NCI-H2171 (cell line): ENCODE results near the gene PIK3R5.
A peak's percentile ranks its signal among the peaks of the same experiment; 100 is the strongest.
"Not testable (repeated sequence)": the region's sequence is repeated elsewhere in the genome, so short reads cannot be mapped to it uniquely, and the experiment has no call there.

ENCODE experiments used
- DNase-seq: peaks from one replicate; lab custom pipeline; 2025; lab: John Stamatoyannopoulos, UW

The PIK3R5 gene

GRCh38 chr17:8896641-8897635, 68.6 kb downstream of the PIK3R5 start:
- DNase-seq, result no peak

DNA sequence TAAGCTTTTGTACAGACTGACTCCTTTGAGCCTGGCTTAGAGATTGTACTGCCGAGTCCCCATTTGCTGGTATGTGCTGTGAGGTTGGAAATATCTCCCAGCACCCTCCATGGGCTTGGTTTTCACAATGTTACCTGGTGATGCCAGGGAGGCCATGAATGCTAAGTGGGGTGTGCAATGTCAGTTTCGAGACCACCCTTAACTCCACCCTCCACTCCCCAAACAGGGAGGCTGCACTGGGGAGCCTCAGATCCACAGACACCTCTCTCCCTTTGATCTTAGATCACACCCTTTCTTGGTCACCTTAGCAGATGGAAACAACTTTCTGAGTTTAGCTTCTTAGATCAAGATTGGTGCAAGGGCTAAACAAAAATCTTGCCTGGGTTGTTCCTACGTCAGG, 69.4 kb downstream of the PIK3R5 start:
- DNase-seq, result no peak

DNA sequence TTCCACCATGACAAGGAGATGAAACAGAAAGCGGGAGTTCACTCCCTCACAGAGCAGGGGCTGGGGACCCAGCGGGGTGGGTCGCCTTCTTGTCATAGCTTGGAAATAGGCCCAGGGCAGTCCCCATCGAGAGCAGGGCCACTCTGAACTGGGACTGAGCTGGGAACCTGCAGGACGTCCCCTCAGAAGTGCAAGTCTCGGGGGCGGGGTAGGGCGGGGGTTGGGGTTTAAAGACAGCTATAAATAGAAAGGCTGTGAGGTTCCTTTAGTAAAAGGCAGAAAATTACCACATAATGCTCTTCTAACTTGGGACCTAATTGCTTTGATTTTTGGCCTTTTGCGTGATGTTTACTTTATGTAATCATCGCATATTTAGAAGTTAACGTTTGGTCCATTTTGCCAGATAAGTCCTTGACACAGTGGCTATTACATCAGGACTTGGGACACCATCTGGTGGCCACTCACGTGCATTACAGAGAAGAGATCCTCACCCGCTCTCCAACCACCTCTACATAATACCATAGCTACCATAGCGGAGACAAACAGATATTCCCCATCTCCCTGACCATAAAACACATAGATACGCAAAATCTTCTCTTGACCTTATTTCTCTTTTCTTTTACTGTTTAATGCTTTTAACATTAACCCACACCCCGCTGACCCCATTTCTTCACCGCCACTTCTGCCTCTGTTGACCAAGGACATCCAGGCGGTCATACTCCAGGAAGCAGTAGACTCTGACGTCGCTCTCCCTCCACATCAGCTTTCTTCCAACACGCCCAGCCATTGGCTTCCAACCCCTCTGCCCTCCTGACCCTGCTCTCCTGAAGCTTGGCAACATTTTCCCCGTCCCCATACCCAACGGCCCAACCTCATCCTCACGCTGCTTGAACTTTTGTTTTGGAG, 70.6 kb downstream of the PIK3R5 start:
- DNase-seq, result peak; percentile 6

- no peak for DNase-seq
These were observed 71.3 kb downstream of the PIK3R5 start for GRCh38 chr17:8894202-8894671.

GRCh38 chr17:8893621-8894201, 71.8 kb downstream of the PIK3R5 start:
- DNase-seq, result no peak

- no peak for DNase-seq
These were observed 72.4 kb downstream of the PIK3R5 start for GRCh38 chr17:8893059-8893458.

DNA sequence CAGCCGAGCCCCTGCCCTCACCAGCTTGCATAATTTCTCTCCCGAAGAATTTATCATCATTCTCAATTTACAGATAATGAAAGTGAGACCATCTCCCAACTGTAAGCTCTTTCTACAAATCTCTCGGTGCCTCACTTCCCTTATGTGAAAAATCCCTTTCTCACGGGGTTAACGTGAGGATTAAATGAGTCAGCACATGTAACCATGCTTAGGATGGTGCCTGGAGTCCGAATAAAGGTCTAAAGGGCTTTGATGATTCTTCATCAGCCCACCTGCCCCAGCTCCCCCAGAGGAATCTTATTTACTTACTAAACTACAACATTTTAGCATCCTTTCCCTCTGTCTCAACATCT, 73.2 kb downstream of the PIK3R5 start:
- no peak for DNase-seq

DNA sequence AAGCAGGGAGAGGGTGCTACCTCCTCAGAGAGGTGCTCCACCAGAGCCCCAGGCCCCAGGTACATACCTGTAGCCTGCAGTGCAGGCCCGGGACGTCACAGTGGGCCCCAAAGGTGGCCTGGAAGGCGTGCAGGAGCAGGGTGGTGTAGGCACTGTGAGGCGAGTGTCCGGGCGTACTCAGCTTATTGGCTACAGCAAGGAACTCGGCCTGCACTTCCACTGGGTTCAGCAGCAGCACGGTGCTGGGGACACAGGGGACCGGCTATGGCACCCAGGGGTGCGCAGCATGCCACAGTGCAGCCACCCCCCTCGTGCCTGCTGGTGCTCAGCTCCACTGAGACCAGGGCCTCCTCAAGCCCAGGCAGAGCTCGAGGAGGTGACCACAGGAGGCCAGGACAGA, 74.8 kb downstream of the PIK3R5 start:
- DNase-seq, result no peak

GRCh38 chr17:8889458-8890210, 75.9 kb downstream of the PIK3R5 start:
- no peak for DNase-seq

DNA sequence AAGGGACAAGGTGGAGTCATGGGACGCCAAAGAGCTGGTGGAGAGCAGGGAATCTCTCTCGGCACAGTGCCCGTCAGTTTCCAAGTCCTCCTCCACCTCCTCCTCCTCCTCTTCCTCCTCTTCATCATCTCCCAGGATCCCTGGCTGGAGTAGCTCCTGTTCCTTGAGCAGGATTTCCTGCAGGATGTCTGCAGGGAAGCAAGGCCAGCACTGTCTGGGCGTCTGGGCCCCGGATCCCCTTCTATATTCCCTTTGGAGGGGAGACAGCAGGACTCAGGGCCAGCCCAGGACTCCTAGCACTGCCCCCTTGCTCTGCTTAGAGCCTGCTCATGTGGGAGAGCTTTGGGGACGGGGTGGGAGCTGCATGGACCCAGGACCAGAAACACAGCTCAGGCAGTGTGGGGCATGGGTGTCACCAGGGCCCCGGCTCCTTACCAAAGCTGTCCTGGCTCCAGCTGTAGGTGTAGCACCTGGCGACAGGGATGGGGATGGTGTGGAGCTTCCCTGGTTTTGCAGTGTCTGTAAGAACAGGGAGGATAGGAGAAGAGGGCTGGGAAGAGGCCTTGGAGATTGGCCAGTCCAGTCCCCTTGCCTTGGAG, 76.7 kb downstream of the PIK3R5 start:
- no peak for DNase-seq

- no peak for DNase-seq
These were observed 77.4 kb downstream of the PIK3R5 start for GRCh38 chr17:8887834-8888703.

DNA sequence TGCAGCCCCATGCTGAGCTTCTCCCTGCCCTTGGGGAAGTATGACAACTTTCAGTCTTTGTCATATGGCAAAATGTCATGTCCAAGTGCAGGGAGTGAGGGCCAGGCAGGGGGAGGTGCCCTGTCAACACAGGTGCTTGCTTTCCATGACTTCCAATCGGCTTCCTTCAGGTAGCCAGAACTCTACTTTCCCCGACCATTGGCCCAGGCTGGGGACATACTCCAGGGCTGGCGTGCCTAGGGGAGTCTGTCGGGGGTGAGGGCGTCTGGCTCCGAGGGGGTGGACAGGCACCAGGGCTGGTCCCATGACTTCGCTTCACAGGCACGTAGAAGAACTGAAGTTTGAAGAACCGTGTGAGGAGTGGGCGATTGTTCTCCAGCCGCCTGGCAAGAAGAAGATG, 78.2 kb downstream of the PIK3R5 start:
- no peak for DNase-seq

DNA sequence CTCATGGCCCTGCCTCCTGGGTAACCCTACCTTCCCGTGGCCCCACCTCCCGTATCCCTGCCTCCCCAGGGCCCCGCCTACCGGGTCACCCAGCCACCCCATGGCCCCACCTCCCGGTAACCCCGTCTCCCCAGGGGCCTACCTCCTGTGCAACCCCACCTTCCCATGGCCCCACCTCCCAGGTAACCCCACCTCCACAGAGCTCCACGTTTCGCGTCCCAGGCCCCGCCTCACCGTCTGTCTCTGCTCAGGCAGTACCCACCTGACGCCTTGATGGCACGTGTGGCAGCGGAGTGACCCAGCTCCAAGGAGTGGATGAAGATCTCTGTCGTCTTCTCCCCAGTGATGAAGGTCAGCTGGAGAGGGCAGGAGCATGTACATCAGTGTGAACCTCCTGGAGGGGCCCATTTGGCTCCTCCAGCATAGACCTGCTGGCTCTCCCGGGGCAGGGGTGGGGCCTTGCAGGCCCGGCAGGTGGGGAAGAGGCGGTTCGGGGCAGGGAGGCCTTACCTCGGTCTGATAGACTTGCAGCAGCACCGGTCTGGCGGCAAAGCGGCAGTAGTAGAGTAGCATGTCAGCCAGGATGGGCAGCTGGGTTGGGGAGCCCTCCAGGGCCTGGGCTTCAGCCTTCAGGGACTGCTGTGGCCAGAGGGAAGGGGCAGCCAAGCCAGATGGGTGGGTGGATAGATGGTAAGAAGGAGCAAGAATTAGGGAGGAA, 79.4 kb downstream of the PIK3R5 start:
- no peak for DNase-seq

- DNase-seq, result not testable (repeated sequence)
These were observed 80.1 kb downstream of the PIK3R5 start for GRCh38 chr17:8885163-8885966.

DNA sequence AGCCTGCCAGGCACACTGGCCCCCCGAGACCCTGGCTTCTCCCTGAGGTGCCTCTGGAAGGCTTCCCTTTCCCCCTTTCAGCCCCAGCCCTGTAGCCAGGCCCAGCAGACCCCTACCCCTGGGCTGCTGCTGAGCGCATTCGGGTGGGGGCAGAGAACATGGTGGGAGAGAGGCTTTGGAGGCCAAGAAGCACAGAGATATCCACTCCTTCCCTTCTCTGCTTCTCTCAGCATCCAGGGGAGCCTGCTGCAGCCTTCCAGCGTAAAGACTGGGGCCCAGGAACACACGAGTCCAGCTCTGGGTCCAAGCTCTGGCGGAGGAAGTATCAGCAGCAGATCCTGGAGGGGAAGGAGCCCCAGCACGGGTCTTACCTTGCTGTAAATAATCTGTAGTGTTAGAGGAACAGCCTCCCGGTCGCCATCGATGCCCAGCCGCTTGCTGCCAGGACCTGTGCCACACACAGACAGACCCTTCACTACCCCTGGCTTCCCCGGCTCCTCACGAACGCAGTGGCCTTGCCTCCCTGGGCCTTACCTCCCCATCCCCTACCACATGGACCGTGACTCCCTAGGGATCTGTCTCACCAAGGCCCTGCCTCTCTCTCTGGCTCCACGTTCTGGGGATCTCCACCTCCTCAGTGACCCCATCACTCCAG, 81.0 kb downstream of the PIK3R5 start:
- DNase-seq, result no peak

- DNase-seq, result no peak
These were observed 82.2 kb downstream of the PIK3R5 start for GRCh38 chr17:8883353-8883752.

GRCh38 chr17:8881606-8882005, 83.9 kb downstream of the PIK3R5 start:
- no peak for DNase-seq

DNA sequence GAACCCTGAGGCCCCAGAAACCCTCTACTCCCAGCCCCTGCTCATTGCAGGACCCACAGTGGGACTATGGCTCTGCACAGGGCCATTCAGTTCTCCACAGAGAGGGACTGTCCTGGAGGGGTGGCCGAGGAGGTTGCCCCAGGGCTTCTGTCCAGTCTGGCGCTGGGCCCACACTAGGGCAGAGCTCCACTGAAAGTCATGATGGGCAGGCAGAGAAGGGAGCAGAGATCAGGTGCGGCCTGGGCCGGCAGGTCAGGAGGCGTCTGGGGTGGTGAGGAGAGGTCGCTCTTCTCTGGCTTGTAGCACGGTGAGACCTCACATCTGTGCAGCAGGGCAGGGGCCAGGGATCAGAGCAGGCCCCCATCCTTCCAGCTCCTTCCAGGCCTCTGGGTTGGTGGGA, 85.0 kb downstream of the PIK3R5 start:
- DNase-seq, result no peak
